Muscle layer of colon (tissue), 2 donors: ENCODE data around the gene SORCS2.

Source experiments
- H3K27ac ChIP-seq: one replicate; pipeline ENCODE4 v1.7.0; 2013; ENCODE audit warnings: low read depth, mild to moderate bottlenecking, low read length, moderate library complexity
- H3K27me3 ChIP-seq, 2 donors: one replicate each; pipeline ENCODE4 v1.7.0; 2013; ENCODE audit warnings: low read length in 2 of 2, mild to moderate bottlenecking in 2 of 2; ENCODE audit not compliant: insufficient read depth in 2 of 2, control insufficient read depth in 1 of 2
- H3K36me3 ChIP-seq: one replicate; pipeline ENCODE4 v1.7.0; 2013; ENCODE audit warnings: mild to moderate bottlenecking, low read length; ENCODE audit not compliant: insufficient read depth
- H3K4me1 ChIP-seq: one replicate; pipeline ENCODE4 v1.7.0; 2013; ENCODE audit warnings: mild to moderate bottlenecking, low read length; ENCODE audit not compliant: insufficient read depth
- H3K4me3 ChIP-seq, 2 donors: one replicate each; pipeline ENCODE4 v1.7.0; 2013; ENCODE audit warnings: low read length in 2 of 2, low read depth in 1 of 2, mild to moderate bottlenecking in 1 of 2, moderate library complexity in 1 of 2
- H3K9ac ChIP-seq: one replicate; pipeline ENCODE4 v1.7.0; 2013; ENCODE audit warnings: low read length
- H3K9me3 ChIP-seq: one replicate; pipeline ENCODE4 v1.7.0; 2013; ENCODE audit warnings: mild to moderate bottlenecking, low read length
- donor health status: abdominal sarcoma.
- donor health status: Adenocarcinoma of cecum.

SORCS2 gene

DNA sequence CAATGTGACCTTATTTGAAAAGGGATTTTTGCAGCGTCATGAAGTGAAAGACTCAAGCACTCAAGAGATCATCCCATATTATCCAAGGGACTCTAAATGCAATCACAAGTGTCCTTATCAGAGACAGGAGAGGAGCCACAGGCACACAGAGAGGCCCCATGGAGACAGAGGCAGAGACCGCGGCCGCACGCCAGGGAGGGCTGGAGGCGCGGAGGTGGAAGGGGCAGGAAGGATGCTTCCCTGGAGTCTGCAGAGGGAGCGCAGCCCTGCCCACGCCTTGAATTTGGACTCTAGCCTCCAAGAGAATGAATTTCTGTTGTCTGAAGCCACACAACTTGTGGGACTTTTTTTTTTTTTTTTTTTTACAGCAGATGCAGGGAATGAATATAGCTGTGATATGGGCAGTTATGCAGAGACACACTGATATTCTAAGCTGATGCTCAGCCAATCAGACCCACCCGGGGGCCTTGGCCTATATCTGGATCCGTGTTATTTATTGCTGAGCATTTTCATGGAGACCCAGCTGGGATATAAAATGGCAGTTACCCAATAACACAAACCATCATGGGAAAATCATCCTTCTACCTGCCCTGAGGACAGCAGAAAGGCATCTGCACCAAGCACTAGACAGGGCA is 487.2 kb downstream of the SORCS2 start:
- no peak overlapping the region for H3K27ac ChIP-seq
- no peaks in the 10 kb centered on the region for H3K36me3 ChIP-seq
- no peaks in the 10 kb centered on the region for H3K9me3 ChIP-seq

DNA sequence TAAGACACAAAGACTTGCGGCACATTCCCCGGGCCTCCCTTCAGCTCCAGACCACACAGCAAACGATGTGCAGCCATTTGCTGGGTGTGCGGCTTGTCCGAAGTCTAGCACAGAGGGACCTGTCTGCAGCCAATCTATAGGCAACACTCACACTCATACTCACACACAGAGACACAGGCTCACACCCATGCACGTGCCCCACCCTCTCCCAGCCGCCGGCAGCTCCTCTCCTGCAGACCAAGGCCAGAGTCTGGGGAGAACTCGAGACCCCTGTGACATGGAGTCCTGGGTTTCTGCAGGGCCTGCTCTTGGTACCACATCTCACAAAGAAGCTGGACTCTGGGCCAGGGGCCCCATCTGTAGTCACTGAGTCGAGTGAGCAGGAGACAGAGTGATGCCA is 487.8 kb downstream of the SORCS2 start:
- Histone ChIP-seq H3K9me3 (no peaks in the 10 kb centered on the region), H3K36me3 (no peaks in the 10 kb centered on the region), H3K27me3 (no peaks in the 10 kb centered on the region), H3K4me3 (no peak overlapping the region), H3K4me1 (no peaks in the 10 kb centered on the region), H3K27ac (no peak overlapping the region), H3K9ac (no peak overlapping the region)

More for the DNA sequence above, 487.2 kb downstream of the SORCS2 start:
- H3K9ac ChIP-seq, result no peak overlapping the region
- H3K4me1 ChIP-seq, result no peaks in the 10 kb centered on the region
- H3K27me3 ChIP-seq, result no peaks in the 10 kb centered on the region
- H3K4me3 ChIP-seq, result no peak overlapping the region

DNA sequence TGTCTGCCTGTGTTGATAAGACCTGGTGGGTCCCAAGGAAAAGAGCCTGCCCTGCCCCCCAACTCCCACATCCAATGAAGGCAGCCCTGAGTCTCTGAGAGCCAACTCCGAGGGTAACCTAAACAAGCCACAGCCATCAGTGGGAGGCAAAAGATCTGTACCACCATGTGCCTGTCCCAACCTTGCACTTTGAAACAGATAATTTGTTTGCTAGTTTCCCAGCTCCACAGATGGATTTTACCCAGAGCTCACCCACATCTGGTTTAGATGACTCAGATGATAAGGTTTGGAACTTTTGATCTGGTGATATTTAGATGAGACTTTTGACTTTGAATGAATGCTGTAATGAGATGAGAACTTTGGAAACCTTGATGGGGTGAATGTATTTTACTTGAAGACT is 488.4 kb downstream of the SORCS2 start:
- no peaks in the 10 kb centered on the region for H3K9me3 ChIP-seq
- H3K4me3 ChIP-seq, result no peak overlapping the region
- no peaks in the 10 kb centered on the region for H3K4me1 ChIP-seq
- H3K27ac ChIP-seq, result no peak overlapping the region
- no peaks in the 10 kb centered on the region for H3K36me3 ChIP-seq
- H3K27me3 ChIP-seq, result no peaks in the 10 kb centered on the region
- H3K9ac ChIP-seq, result no peak overlapping the region

DNA sequence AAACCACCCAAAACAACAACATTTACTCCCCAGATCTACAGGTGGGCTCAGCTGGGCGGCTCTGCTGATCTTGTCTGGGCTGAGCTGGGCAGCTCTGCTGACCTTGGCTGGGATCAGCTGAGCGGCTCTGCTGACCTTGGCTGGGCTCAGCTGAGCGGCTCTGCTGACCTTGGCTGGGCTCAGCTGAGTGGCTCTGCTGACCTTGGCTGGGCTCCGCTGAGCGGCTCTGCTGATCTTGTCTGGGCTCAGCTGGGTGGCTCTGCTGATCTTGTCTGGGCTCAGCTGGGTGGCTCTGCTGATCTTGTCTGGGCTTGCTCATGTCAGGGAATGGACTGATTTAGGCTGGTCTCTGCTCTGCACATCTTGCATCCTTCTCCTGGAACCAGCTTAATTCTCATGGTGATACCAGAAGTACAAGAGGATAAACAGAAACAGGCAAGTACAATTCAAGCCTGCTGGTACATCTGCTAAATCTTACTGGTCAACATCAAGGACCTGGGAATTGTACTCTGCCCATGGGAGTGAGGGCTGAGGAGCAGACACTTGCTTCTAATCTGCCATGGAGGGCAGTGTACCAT is 490.9 kb downstream of the SORCS2 start:
- no peak overlapping the region for H3K9ac ChIP-seq

DNA sequence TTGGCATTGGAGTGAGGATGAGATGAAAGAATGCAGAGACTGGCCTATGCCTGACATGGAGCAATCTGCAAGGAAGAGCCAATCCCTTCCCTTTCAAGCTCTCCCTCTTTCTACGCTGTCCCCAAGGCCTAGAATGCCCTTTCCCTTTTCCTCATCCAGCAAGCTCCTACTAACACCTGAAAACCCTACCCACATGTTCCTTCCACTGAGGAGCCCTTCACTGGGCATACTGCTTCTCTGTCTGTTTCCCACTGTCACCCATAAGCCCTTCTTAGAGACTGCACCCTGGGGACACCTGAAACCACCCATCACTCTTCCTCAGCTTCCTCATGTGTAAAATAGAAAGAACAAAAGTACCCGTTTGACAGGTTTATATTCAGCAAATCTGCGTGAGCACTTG is 492.0 kb downstream of the SORCS2 start:
- no peaks in the 10 kb centered on the region for H3K27me3 ChIP-seq
- no peaks in the 10 kb centered on the region for H3K9me3 ChIP-seq
- H3K36me3 ChIP-seq, result no peaks in the 10 kb centered on the region
- no peak overlapping the region for H3K4me3 ChIP-seq
- H3K27ac ChIP-seq, result no peak overlapping the region
- H3K9ac ChIP-seq, result no peak overlapping the region
- H3K4me1 ChIP-seq, result no peaks in the 10 kb centered on the region

More for the DNA sequence above, 490.9 kb downstream of the SORCS2 start:
- no peaks in the 10 kb centered on the region for H3K36me3 ChIP-seq
- no peaks in the 10 kb centered on the region for H3K27me3 ChIP-seq
- no peak overlapping the region for H3K4me3 ChIP-seq
- H3K4me1 ChIP-seq, result no peaks in the 10 kb centered on the region
- H3K9me3 ChIP-seq, result no peaks in the 10 kb centered on the region
- no peak overlapping the region for H3K27ac ChIP-seq

DNA sequence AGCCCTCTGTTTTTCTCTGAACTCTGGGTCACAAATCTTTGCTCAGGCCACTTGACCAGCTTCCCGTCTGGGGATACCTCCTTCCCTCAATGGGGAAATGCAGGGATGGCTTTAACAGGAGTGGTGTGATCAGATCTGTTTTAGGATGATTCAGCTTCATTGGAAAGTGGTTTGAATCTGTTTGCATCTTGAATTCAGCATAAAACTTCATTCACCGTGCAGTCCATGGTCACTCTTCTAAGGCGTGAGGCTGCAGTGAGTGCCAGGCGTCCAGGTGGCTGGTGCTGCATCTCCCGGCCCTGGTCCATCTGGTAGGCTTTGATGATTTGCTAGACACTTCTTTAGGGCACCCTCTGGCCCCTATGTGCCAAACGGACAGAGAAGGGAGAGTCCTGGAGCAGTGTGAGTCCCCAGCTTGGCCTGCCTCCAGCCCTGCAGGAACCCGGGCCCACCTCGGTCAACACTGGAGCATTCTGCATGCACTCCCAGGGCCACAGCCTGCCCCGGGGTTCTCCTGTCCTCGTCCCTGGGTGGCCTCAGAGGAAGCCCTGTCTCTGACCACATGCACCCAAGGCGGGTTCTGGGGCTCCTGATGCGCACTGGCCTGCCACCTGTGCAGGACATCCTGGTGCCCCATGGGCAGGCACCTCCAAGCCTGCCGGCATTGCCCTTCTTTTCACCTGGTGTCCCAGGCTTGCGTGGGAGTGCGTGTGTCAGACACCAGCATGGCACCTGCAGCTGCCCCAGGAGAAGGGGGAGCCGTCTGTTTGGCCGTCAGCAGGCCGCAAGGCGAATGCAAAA is 493.9 kb downstream of the SORCS2 start:
- H3K36me3 ChIP-seq, result no peaks in the 10 kb centered on the region
- no peaks in the 10 kb centered on the region for H3K9me3 ChIP-seq
- H3K4me1 ChIP-seq, result no peaks in the 10 kb centered on the region
- H3K9ac ChIP-seq, result no peak overlapping the region
- no peak overlapping the region for H3K27ac ChIP-seq
- H3K27me3 ChIP-seq, result no peaks in the 10 kb centered on the region
- H3K4me3 ChIP-seq, result no peak overlapping the region

DNA sequence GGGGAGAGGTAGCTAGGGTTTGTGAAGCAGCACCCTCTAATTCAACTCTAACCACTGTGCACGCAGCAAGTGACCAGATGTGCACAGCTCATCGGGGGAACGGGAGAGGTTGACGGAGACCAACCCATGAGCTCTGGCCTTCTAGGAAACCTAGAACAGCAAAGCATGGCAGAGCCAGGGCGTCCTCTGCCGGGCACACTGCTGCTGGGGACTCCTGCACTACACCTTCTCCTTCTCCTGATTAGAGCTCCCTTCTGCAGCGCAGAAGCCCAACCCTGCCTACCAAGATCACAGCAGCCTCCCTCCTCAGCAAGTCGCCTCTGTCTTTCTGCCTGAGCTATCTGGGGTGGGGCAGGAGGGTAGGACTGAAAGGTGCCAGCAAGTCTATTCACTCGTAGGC is 494.7 kb downstream of the SORCS2 start:
- Histone ChIP-seq H3K9ac (no peak overlapping the region), H3K4me3 (no peak overlapping the region), H3K36me3 (no peaks in the 10 kb centered on the region), H3K27me3 (no peaks in the 10 kb centered on the region), H3K4me1 (no peaks in the 10 kb centered on the region), H3K9me3 (no peaks in the 10 kb centered on the region), H3K27ac (no peak overlapping the region)

DNA sequence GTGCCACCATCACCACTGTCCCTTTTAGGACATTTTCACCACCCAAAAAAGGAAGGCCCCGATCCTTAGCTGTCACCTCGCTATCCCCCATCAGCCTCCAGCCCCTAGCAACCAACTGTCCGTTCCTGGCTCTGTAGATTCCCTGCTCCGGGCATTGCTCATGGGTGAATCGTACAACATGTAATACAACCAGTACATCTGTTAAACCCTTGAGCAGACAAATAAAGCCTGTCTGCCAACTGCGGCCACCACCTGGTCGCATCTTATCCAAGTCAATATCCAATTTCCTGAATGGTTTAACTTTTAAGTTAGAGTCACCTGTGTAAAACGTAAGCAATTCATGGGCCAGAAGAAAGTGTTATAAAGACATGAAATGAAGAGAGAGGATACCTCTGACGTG is 495.5 kb downstream of the SORCS2 start:
- H3K36me3 ChIP-seq, result no peaks in the 10 kb centered on the region
- H3K27me3 ChIP-seq, result no peaks in the 10 kb centered on the region
- no peak overlapping the region for H3K4me3 ChIP-seq

DNA sequence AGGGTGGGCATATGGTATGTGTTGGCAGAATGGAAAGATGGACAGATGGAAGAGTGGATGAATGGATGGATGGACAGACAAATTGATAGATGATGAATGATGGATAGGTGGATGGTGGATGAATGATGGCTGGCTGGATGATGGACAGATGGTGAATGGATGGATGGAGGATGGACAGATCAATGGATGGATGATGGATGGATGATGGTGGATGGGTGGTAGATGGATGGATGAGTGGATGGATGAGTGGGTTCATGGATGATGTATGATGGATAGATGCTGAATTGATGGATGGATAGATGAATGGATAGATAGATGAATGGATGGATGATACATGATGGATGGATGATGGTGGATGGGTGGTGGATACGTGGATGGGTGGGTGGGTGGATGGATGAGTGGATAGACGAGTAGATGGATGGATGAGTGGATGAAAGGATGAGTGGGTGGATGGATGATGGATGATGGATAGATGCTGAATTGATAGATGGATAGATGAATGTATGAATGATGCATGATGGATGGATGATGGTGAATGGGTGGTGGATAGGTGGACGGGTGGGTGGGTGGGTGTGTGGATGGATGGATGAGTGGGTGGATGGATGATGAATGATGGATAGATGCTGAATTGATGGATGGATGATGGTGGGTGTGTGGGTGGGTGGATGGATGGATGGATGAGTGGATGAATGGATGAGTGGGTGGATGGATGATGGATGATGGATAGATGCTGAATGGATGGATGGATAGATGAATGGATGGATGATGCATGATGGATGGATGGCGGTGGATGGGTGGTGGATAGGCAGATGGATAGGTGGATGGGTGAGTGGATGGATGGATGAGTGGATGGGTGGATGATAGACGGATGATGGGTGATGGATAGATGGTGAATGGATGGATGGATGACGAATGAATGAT is 497.7 kb downstream of the SORCS2 start:
- Histone ChIP-seq H3K27me3 (no peaks in the 10 kb centered on the region), H3K4me1 (no peaks in the 10 kb centered on the region), H3K4me3 (no peak overlapping the region), H3K27ac (no peak overlapping the region), H3K9ac (no peak overlapping the region), H3K36me3 (no peaks in the 10 kb centered on the region), H3K9me3 (no peaks in the 10 kb centered on the region)

More for the DNA sequence above, 495.5 kb downstream of the SORCS2 start:
- Histone ChIP-seq H3K9me3 (no peaks in the 10 kb centered on the region), H3K27ac (no peak overlapping the region), H3K9ac (no peak overlapping the region), H3K4me1 (no peaks in the 10 kb centered on the region)

DNA sequence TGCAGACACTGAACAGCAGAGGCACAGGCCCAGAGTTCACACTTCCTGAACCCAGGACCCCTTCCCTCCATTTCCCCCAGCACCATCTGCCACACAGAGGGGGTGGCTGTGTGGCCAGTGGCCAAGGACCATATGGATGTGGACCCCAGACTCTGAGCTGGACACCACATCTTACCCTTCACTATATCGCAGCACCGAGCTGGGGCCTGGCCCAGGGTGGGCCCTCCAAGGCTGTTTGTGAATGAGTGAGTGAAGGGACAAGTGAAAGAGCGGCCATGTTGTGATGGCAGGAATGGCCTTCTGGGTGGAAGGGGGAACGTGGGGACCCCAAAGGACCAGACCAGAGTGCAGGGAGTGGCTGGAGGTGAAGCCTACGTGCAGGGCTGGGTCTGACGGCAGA is 498.7 kb downstream of the SORCS2 start:
- Histone ChIP-seq H3K9ac (no peak overlapping the region), H3K4me3 (no peak overlapping the region), H3K36me3 (no peaks in the 10 kb centered on the region), H3K9me3 (no peaks in the 10 kb centered on the region), H3K27ac (no peak overlapping the region), H3K27me3 (no peaks in the 10 kb centered on the region), H3K4me1 (no peaks in the 10 kb centered on the region)

DNA sequence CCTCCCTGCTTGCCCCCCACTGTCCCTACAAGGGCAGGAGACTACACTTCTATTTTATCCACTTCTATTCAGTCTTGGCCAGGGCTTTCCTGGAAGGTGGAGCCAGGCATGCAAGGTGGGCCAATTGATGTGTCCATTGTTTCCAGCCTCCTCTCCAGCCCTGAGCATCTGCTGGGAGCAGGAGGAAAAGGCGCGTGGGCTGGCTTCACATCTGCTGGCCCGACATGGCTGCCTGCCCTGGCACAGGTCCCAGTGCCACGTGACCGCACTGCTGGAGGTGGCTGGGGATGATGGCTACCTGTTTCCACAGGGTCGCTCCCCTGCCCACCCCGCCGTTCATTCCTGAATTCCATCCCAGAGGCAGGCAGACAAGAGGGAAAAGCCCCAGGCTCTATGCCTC is 499.6 kb downstream of the SORCS2 start:
- no peaks in the 10 kb centered on the region for H3K36me3 ChIP-seq

More for the DNA sequence above, 499.6 kb downstream of the SORCS2 start:
- no peak overlapping the region for H3K27ac ChIP-seq
- H3K27me3 ChIP-seq, result no peaks in the 10 kb centered on the region
- no peaks in the 10 kb centered on the region for H3K4me1 ChIP-seq
- no peaks in the 10 kb centered on the region for H3K9me3 ChIP-seq
- H3K4me3 ChIP-seq, result no peak overlapping the region
- H3K9ac ChIP-seq, result no peak overlapping the region
